Measurements from ENCODE around the gene ACER2. TPM values are rescaled to one million over a fixed set of nuclear protein-coding genes. Genes with fewer than 3 reads are reported as not detected.

Gene ACER2
- total and polyA plus RNA-seq, 2 of the 4 experiments (the other 2 are of a cell fraction): 0.84 to 1.6 TPM

DNA sequence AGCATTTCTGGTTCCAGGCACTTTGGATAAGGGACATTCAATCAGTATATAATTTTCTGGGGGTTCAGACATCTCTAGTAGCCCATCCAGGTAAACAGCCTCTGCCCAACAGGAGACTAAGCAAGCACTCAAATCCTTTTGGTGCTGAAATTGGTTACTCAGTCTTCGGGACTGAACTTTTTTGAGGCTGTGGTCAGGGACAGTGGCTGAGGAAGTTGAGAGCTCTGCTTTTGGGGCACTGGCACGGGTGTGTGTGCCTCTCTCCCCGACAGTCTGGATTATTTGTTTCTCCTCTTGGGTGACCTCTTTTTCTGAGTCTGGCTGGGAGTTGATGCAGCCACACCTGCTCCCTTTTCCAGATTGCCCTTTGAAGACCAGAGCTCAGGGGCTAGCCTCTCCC, 47.6 kb downstream of the ACER2 start (continued):
- no peak for TF ChIP-seq RCOR1 (IDR thresholded peaks at IDR 0.05; ENCODE audit: insufficient replicate concordance, low read length)
- TF ChIP-seq, protein P1, sequence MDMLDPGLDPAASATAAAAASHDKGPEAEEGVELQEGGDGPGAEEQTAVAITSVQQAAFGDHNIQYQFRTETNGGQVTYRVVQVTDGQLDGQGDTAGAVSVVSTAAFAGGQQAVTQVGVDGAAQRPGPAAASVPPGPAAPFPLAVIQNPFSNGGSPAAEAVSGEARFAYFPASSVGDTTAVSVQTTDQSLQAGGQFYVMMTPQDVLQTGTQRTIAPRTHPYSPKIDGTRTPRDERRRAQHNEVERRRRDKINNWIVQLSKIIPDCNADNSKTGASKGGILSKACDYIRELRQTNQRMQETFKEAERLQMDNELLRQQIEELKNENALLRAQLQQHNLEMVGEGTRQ (IDR thresholded peaks at IDR 0.05; ENCODE audit: low read depth, low read length): no peak

DNA sequence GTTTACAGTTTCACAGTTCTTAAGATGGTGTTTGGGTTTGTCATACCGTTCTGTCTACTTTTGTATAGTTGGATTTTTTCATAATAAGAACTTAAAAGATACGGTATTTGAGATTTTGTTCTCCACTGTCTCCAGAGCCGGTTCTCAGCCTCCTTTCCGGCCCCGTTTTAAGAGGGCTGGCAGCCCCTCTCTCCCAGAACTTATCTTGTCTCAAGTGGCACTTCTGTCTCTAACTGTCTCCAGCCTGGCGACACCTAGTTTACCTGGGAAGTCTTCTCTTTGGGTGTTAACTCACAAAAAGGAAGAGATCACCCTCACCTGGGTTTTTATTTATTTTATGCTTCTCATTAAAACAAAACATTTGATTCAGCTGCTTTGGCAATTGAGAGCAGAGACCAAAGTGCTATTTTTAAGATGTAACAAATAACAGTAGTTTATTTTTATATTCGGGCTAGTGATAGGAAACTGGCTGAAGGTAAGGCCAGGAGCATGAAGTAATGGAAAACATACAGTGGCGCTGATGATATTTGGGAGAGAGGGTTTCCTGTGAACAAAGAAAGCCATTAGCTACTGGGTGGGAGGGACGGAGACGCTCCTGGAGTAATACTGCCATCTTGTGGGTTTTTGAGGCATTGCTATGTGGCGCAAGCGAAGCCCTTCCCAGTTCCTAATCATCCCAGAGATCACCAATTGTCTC, 48.3 kb downstream of the ACER2 start:
- intact Hi-C loops (cut with micrococcal nuclease): loop anchor here (1.0 to 10.0 kb wide), 10 partner anchors 77 to 1646 kb away; partner anchors contain the start of genes DENND4C, PLIN2, RPS6 and RRAGA
- 0 out of 2 replicates have a peak overlapping the region, but pooled peaks have one; percentile 45 for H3K9ac ChIP-seq (ENCODE audit: low read depth, low read length)
- H3K56ac ChIP-seq (ENCODE audit: extremely low read depth, insufficient read depth, low read length): no peak overlapping the region; the same call in 1 of the 2 replicates
- POLR2A ChIA-PET (ENCODE audit: unreplicated experiment): no interaction called here
- TF ChIP-seq RAD21 (IDR thresholded peaks at IDR 0.05; ENCODE audit: low read length) (peak; percentile 94), CEBPB (IDR thresholded peaks at IDR 0.05; ENCODE audit: low read depth, low read length) (peak; percentile 80), SMC3 (IDR thresholded peaks at IDR 0.05; ENCODE audit: low read depth, low read length) (peak; percentile 83), MAFK (IDR thresholded peaks at IDR 0.05; ENCODE audit: low read depth, low read length) (no peak)
- TF ChIP-seq, protein P2, sequence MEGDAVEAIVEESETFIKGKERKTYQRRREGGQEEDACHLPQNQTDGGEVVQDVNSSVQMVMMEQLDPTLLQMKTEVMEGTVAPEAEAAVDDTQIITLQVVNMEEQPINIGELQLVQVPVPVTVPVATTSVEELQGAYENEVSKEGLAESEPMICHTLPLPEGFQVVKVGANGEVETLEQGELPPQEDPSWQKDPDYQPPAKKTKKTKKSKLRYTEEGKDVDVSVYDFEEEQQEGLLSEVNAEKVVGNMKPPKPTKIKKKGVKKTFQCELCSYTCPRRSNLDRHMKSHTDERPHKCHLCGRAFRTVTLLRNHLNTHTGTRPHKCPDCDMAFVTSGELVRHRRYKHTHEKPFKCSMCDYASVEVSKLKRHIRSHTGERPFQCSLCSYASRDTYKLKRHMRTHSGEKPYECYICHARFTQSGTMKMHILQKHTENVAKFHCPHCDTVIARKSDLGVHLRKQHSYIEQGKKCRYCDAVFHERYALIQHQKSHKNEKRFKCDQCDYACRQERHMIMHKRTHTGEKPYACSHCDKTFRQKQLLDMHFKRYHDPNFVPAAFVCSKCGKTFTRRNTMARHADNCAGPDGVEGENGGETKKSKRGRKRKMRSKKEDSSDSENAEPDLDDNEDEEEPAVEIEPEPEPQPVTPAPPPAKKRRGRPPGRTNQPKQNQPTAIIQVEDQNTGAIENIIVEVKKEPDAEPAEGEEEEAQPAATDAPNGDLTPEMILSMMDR (conservative IDR thresholded peaks at IDR 0.05; ENCODE audit: low read depth, low read length): peak; percentile 93
- peak overlapping the region; percentile 81 for H2AFZ ChIP-seq (replicated peaks; ENCODE audit: low read length, poor library complexity)
- no peaks in the 10 kb centered on the region for H4K20me1 ChIP-seq (ENCODE audit: insufficient read depth, low read length)
- dilution Hi-C loops (cut with HindIII; ENCODE audit: low sequenced_read_pairs, unreplicated experiment): no loop called here
- no peak overlapping the region for H2BK20ac ChIP-seq (ENCODE audit: low read depth, low read length)
- peak overlapping the region in 1 of 2 experiments; percentile 46; a peak in 1 of 4 replicates for H4K8ac ChIP-seq (ENCODE audit: low read depth in 2 of 2, low read length in 2 of 2)
- H3K9me3 ChIP-seq (ENCODE audit: control insufficient read depth, insufficient read depth, low read length): no peaks in the 10 kb centered on the region
- H2BK15ac ChIP-seq (ENCODE audit: low read depth, low read length): no peak overlapping the region
- H4K91ac ChIP-seq (ENCODE audit: insufficient read depth, low read depth, low read length): no peak overlapping the region
- H2AK5ac ChIP-seq (ENCODE audit: low read depth, low read length): no peak overlapping the region
- H3K4ac ChIP-seq (ENCODE audit: low read depth, low read length): 0 out of 2 replicates have a peak overlapping the region, but pooled peaks have one; percentile 19
- H3K23ac ChIP-seq (ENCODE audit: low read depth, low read length): no peak overlapping the region
- H4K5ac ChIP-seq (ENCODE audit: low read depth, low read length): peak overlapping the region; percentile 22; the same call in 1 of the 2 replicates
- peak overlapping the region; percentile 85 for H3K4me2 ChIP-seq (ENCODE audit: low read depth, low read length)
- H2AK9ac ChIP-seq (replicated peaks; ENCODE audit: low read depth, low read length, poor library complexity): no peak overlapping the region
- no peak overlapping the region for H2BK5ac ChIP-seq (ENCODE audit: low read depth, low read length, poor library complexity, severe bottlenecking)
- WGBS, 2 experiments (ENCODE audit: extremely low coverage in 2 of 2, insufficient read length in 1 of 2): 0% methylated on average over 1 of the region's 12 CpGs; no CpG with 5 or more reads in 1 of the 2 experiments
- H2BK120ac ChIP-seq (ENCODE audit: low read depth, low read length): 0 out of 2 replicates have a peak overlapping the region, but pooled peaks have one; percentile 35
- H3K27me3 ChIP-seq (ENCODE audit: control insufficient read depth, insufficient read depth, low read length): 0 out of 2 replicates have a peak, but pooled peaks cover 2% of the 10 kb centered on the region
- H3K4me1 ChIP-seq (ENCODE audit: control insufficient read depth, insufficient read depth, low read length): no peaks in the 10 kb centered on the region
- peak overlapping the region; percentile 24; the same call in 1 of the 2 replicates for H3K4me3 ChIP-seq (ENCODE audit: insufficient read depth, low read depth, low read length)
- CTCF ChIA-PET: interaction anchor here (0.5 to 4.4 kb wide), 7 partner anchors 8 to 1277 kb away, joined by 3 to 25 read pairs (median 5); no protein-coding TSS in a partner anchor
- H3K18ac ChIP-seq (ENCODE audit: low read depth, low read length): no peak overlapping the region
- no peak overlapping the region for H3K27ac ChIP-seq (ENCODE audit: insufficient read depth, low read length)
- in situ Hi-C loops (cut with MboI; ENCODE audit: low sequenced_read_pairs): no loop called here
- H3K14ac ChIP-seq (replicated peaks; ENCODE audit: low read depth, low read length): no peak overlapping the region
- BruUV-seq (replicated peaks): no TSS peak
- H3K9me1 ChIP-seq (ENCODE audit: insufficient read depth, low read length): no peaks in the 10 kb centered on the region
- peak; percentile 98 for ATAC-seq (ENCODE audit: low read depth)
- no peaks in the 10 kb centered on the region for H3K79me1 ChIP-seq (ENCODE audit: low read depth in 1 of 2, low read length in 2 of 2)
- peak; percentile 75 for DNase-seq
- no peaks in the 10 kb centered on the region for H3K36me3 ChIP-seq (ENCODE audit: control insufficient read depth, insufficient read depth, low read length)
